GM19328 (cell line): ENCODE results near the gene SH2D5.
"Not testable (repeated sequence)": the region's sequence is repeated elsewhere in the genome, so short reads cannot be mapped to it uniquely, and the experiment has no call there.

Experiments used
- ATAC-seq: cut with Tn5 transposase; IDR thresholded peaks from one replicate; pipeline ENCODE4 v1.9.1; 2021; ENCODE audit warnings: mild to moderate bottlenecking, moderate library complexity; ENCODE audit not compliant: unreplicated experiment

The SH2D5 gene

GRCh38 chr1:20696397-20697333, 35.8 kb downstream of the SH2D5 start:
- no peak for ATAC-seq

GRCh38 chr1:20695515-20695914, 37.0 kb downstream of the SH2D5 start:
- no peak for ATAC-seq

- ATAC-seq: no peak
Observed at GRCh38 chr1:20693623-20694022, 38.9 kb downstream of the SH2D5 start.

GRCh38 chr1:20691872-20692271, 40.6 kb downstream of the SH2D5 start:
- no peak for ATAC-seq

- ATAC-seq: no peak
Observed at GRCh38 chr1:20689645-20690056, 42.9 kb downstream of the SH2D5 start.

GRCh38 chr1:20686883-20687725, 45.4 kb downstream of the SH2D5 start:
- no peak for ATAC-seq

GRCh38 chr1:20685741-20686140, 46.8 kb downstream of the SH2D5 start:
- ATAC-seq: no peak

- no peak for ATAC-seq
Observed at GRCh38 chr1:20685099-20685662, 47.3 kb downstream of the SH2D5 start.

- ATAC-seq: no peak
Observed at GRCh38 chr1:20684651-20685050, 47.9 kb downstream of the SH2D5 start.

- ATAC-seq: no peak
Observed at GRCh38 chr1:20684050-20684620, 48.4 kb downstream of the SH2D5 start.

- no peak for ATAC-seq
Observed at GRCh38 chr1:20683614-20684013, 48.9 kb downstream of the SH2D5 start.

GRCh38 chr1:20682571-20683236, 49.8 kb downstream of the SH2D5 start:
- no peak for ATAC-seq

- no peak for ATAC-seq
Observed at GRCh38 chr1:20681999-20682398, 50.5 kb downstream of the SH2D5 start.

GRCh38 chr1:20680269-20680668, 52.2 kb downstream of the SH2D5 start:
- no peak for ATAC-seq

- no peak for ATAC-seq
Observed at GRCh38 chr1:20678599-20678998, 53.9 kb downstream of the SH2D5 start.

GRCh38 chr1:20673626-20674025, 58.9 kb downstream of the SH2D5 start:
- ATAC-seq: not testable (repeated sequence)

GRCh38 chr1:20672265-20672632, 60.3 kb downstream of the SH2D5 start:
- no peak for ATAC-seq

GRCh38 chr1:20670936-20671335, 61.6 kb downstream of the SH2D5 start:
- ATAC-seq: no peak
